Left renal pelvis (tissue), 4 donors: ENCODE data around the gene VAV2. TPM values are rescaled to one million over a fixed set of nuclear protein-coding genes. Genes with fewer than 3 reads are reported as not detected.
"Not testable (repeated sequence)": the region's sequence is repeated elsewhere in the genome, so short reads cannot be mapped to it uniquely, and the experiment has no call there.

ENCODE experiments used
- DNase-seq, 4 donors: peaks; one replicate each; pipeline ENCODE4 v3.0.0-alpha.2; 2013; ENCODE audit warnings: low read depth in 4 of 4, low spot score in 3 of 4
- polyA plus RNA-seq, 4 donors: library from polyadenylated mRNA; unstranded; fragments of 120-200 nt; gene quantifications; one replicate each; pipeline ENCODE4 v1.2.1, GENCODE V29; 2013; ENCODE audit not compliant: insufficient read length in 4 of 4

The VAV2 gene
- polyA plus RNA-seq, 4 donors, result 14.7 to 47.1 (median 34.7) TPM

DNA sequence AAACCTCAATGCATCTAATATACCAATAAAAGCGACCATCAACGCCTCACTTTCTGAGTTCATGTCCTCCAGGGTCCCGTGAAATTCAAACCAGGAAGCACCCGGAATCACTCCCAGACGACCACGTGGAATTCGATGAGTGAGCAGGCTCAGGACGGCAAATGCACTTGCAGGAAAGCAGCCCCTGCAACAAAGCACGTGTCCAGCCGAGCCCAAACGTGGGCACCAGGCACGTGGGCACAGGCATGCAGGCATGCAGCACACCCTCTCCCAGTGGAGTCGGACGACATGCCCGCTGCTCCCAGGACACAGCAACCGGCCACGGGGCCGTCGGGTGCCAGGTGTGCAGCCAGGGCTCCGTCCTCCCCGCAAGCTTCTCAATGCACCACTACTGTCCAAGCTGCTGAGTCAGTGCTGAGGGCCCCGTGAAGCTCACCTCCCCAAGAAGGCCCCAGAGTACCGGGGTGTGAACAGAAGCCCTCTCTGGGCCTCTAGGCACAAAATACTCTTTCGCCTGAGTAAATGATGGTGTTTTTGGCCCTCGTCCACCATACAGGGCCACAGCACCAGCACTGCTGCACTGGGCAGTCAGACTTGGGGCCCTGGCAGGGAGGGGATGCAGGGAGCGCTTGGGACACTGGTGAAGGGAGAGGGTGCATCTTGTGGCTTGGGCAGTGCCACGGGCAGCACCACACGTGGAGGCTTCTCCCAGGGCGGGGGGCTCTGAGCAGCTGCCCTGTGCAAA is 87.6 kb downstream of the VAV2 start:
- DNase-seq, result no peak

DNA sequence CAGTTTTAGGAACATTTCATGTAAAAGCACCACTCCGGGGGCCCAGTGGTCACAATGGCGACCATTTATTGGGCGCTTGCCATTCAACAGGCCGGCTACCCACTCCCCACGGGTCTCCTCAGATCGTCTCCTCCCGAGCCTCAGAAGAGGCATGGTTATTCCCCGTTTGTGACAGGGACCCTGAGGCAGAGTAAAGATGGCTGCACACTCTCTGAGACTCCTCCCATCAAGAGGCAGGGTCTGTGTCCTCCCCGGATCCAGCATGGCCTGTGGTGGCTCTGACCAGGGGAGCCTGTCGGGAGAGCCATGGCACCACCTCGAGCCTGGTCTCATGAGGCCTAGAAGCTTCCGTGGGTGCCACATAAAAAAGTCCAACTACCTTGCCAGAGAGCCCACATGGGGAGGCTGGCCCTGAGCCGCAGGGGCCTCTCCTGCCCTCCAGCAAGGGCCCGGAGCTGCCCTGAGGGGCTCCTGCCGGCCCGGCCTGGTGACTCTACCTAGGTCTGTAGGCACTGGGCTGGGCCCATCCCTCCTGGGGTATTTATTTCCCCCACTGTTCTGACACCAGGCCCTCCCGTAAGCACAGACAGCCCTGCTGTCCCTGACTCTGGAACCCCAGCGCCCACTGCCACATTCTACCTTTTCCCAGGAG is 90.8 kb downstream of the VAV2 start:
- DNase-seq, result no peak

DNA sequence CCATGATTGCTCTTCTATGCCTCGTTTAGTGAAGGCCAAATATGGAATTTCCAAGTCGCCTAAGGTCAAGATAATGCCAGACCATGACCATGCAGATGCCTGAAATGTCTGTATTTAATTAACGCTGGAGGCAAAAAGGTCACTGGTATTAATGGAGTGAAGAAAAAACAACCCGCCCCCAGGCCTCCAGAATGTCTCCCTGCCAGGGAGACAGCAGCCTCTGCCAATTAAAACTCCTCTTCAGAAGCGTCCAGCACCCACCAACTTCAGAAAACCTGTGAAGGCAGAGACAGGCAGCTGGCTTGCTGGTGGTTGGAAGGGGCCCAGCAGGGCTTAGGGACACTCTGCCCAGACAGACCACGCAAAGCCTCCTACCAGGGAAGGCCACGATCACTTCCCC is 94.4 kb downstream of the VAV2 start:
- no peak for DNase-seq

DNA sequence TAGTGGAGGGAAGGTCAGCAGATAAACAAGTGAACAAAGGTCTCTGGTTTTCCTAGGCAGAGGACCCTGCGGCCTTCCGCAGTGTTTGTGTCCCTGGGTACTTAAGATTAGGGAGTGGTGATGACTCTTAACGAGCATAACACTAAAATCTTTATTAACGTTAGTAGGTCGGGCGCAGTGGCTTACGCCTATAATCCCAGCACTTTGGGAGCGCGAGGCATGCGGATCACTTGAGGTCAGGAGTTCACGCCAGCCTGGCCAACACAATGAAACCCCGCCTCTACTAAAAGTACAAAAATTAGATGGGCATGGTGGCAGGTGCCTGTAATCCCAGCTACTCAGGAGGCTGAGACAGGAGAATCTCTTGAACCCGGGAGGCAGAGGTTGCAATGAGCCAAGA is 96.1 kb downstream of the VAV2 start:
- DNase-seq, result not testable (repeated sequence)

DNA sequence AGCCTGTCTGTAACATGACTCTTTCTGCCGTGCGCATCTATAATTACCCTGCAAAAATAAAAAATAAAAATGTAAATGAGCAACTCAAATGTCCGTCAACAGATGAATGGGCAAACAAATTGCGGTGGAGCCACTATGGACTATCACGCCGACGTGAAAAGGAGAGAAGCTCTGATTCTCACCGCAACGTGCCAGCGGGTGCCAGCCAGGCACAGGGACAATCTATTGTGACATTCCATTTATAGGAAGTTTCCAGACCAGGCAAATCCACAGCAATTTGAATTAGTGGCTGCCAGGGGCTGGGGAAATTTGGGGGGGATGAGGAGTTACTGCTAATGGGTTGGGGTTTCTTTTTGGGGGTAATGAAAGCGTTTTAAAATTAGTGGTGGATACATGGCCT is 96.8 kb downstream of the VAV2 start:
- no peak for DNase-seq

DNA sequence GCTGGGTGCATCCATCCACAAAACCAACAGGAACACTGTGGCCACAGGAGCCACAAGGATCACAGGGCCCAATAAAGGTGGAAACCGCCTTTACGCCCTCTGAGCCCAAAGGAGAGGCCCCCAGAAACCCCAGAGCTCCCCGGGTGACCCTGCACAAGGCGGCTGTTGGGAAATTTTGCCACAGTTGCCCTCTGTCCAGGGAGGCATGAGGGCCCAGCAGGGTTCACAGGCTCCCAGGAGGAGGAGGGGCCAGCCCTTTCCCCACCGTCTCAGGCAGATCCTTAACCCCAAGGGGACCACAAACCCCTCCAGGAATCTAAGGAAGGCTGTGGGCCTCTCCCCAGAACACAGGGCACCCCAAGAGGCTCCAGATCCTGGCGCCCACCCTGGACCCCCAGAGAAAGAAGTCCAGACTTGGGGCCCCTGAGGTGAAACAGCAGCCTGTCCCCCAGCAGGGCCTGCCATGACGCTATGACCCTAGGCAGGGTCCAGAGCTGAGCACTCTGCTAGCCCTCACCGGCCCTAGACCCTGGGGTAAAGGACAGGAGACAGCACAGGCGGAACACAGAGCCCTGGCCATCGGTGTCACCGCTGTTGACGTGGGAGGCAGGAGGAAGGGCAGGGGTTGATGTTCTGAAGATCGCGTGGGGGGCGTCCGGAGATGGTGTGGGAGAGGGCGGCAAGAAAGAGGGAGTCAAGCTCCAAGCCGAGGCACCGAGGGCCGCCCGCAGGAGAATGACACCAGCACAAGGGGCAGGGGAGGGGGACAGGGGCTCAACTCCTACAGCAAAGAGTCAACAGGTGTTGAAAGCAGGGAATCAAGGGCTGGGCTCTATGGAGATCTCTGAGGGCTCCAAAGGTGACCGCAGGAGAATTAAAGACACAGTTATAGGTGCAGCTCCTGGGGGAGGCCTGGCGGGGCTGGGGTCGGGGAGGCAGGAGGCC is 97.5 kb downstream of the VAV2 start:
- no peak for DNase-seq

DNA sequence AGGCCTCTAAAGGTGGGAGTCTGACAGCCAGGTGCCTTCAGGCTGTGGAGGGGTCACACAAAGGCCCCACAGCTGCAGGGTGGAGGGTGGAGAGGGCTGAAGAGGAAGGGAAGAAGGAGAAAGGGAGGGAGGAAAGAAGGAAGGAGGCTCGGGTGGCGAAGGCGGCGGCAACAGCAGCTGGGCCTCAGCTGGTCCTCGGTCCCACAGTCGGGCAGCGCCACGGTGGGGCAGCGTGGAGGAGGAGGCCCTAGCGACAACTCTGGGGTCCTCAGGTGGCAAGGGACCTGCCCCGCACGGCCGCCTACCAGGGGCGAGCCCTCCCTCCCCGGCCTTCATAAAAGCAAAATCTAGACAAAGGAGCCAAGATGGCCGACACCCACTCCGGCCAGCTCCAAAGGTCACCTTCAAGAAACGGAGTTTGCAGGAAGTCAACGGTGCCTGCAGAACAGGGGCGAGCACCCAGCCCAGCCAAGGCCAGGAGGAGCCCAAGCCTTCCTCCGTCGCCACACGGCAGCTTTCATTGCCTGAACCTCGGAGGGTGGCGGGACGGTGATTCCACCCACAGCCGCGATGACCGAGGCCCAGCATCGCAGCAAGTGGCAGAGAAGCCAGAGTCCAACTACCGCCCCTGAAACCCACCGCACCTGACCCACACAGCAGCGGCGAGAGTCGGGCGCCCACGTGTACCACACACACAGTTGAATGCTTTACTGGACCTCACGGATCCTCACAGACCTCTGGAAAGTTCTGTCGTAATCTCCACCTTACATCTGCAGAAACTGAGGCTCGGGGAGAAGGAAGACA is 98.7 kb downstream of the VAV2 start:
- no peak for DNase-seq

DNA sequence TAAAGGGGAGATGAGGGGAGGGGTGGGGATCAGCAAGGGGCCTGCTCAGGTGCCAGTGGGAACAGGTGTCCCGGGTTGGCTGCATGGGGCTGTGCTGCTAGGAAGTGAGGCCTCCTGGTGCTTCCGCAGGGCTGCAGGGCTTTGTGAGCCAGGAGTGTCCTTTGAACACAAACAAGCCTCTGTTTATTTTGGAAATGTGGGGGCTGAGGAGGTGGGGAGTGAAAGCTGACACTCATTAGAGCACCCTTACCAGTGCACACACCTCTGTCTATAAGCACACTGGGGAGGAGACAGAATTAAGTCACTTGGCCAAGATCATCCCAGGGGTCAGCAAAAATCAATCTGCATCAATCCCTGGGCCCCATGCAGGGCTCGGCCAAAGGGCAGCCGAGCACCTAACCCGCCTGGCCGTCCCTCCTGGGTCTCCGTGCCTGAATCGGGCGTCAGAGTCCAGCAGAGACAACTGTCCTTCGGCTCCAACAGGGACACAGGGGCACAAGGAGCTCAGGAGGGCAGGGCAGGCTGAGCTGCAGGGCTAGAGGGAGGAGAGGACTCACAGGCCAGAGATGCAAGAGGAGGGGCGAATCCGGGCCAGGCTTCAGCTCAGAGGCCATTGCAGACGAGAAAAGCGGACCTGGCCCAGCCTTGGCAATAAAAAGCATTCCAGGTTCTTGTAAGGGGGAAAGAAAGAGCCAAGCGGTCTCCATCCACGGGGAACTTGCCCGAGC is 99.8 kb downstream of the VAV2 start:
- no peak for DNase-seq

DNA sequence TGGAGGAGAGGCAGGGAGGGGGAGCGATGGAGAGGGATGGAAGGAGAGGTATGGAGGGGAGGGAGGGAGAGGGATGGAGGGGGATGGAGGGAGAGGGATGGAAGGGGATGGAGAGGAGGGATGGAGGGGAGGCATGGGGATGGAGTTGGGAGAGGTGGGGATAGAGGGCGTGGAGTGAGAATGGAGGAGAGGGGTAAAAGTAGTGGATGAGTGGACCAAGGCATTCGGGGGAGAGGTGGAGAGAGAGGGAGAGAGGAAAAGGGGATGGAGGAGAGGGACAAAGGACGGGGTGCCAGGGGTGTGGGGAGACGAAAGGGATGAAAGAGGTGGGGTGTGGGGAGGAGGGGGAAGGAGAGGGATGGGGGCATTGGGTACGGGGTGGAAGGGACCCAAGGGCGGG is 100.4 kb downstream of the VAV2 start:
- DNase-seq, result no peak

DNA sequence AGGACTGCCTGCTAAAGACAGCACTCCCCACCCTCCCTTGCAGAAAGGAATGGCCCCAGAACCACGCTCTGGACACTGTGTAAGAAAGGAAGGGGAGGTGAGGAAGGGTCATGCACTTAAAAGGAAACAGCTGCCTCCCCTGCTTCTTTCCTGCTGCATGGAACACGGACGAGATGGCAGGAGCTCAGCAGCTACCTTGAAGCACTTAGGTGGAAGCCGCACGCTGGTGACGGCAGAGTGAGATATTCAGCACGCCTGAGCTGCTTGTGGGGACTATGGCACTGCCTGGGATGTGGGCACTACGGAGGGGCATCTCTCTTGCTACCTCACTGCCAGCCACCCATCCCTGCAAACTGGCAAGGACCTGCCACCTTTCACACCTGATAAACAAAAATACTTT is 101.5 kb downstream of the VAV2 start:
- DNase-seq, result no peak

DNA sequence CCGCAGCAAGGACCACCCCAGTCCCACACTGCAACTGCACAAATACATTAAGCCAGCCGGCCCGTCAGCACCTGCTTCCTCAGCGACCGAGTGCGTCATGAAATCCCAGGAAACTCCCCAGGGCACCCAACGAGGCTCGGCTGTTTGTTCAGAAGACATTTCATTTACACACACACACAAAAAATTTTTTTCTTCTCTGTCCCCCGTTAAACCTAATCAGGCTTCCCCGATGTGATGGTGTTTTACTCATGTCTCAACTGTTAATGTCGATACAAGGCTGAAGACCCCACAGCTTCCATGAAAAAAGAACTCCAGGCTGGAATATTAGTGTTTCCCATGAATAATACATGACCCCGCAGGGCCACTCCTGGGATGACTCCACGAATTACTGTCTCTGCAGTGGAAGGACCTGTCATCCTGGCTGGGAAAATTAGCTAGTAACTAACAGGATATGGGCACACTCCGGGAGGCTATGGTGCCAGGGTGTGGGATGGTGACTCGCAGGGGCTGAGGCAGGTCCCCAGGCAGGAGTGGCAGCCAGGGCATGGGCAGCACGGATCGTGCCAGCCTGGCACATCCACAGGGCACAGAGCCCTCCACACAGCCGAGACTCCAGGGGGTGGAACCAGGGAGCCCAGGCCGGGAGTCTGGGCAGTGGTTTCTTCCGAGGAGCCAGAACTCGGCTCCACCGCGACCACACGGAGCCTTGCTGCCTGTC is 102.4 kb downstream of the VAV2 start:
- DNase-seq, result no peak

DNA sequence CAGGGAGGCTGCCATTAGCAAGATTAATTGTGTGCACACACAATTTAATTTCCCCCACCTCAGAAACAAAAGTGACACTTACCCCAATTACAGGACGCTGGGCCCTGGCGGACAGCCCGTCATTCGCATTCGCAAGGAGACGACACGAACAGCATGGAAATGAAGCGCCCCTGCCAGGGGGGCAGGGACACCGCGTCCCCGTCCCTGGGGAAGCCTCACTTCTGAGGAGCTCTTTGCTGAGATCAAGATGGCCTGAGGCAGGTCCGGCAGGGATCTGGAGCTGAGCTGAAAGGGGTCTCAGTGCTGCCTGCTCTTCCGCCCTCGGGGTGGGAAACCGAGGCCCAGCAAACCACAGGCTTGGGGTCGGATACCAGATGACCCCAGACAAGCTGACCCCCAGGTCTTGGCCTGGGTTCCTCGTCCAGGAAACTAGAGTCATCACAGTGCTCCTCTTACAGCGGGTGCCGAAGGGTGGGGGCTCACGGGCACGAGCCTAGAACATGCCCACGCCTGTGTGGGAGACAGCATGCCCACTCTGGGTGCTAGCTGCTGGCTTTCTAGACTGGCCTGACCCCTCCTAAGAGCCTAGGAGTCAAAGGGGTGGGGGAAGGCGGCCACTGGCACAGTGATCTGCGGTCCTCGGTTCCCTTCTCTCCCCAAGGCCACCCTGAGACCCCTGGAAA is 103.2 kb downstream of the VAV2 start:
- DNase-seq, result no peak

DNA sequence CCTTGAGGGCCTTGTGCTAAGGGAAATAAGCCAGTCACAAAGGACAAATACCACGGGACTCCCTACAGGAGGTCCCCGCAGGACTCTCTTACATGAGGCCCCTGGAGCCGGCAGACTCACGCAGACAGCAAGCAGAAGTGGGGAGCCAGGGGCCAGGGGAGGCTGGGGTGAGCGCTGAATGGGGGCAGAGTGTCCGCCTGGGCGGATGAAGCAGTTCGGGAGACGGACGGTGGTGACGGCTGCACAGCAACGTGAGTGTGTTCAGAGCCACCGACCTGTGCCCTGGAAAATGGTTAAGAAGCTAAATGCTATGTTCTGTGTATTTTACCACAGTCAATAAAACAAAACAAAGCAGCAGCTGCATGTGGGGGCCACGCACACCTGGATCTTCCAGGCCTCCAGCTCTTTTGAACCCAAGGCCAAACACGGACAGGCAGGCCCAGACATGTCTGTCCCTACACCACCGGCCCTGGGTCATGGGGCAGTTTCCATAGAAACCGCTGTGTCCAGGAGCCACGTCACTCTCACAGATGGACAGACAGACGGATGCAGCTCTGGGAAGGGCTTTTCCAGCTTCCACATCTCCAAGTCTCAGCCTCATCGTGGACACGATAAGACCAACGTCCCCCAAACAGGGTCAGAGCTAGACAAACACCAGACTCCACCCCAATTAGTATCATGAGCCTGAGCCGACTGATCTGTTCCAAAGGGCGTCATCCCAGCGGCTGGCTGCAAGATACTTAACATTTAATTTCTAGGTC is 103.9 kb downstream of the VAV2 start:
- DNase-seq, result no peak

DNA sequence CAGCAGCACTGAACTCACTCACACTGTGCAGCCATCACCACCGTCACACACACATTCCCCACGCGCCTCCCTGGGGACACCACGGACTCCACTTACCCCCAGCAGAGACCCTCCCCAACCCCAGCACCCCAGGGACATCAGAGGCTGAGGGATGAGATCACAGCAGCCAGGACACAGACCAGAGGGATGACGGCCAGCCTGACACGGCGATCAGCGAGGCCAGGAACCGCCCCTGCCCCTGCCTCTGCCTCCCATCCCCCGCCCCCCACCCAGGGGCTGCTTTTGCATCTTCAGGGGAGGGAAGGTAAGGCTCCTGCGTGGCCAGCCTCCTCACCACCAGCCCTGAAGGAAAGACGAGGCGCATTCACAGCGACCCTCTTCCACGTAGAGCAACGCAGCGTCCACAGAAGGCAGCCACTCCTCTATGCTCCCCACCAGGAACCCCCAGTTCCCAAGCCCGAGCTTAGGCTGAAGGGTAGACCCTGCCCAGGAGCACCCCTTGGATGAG is 104.5 kb downstream of the VAV2 start:
- DNase-seq, result no peak

DNA sequence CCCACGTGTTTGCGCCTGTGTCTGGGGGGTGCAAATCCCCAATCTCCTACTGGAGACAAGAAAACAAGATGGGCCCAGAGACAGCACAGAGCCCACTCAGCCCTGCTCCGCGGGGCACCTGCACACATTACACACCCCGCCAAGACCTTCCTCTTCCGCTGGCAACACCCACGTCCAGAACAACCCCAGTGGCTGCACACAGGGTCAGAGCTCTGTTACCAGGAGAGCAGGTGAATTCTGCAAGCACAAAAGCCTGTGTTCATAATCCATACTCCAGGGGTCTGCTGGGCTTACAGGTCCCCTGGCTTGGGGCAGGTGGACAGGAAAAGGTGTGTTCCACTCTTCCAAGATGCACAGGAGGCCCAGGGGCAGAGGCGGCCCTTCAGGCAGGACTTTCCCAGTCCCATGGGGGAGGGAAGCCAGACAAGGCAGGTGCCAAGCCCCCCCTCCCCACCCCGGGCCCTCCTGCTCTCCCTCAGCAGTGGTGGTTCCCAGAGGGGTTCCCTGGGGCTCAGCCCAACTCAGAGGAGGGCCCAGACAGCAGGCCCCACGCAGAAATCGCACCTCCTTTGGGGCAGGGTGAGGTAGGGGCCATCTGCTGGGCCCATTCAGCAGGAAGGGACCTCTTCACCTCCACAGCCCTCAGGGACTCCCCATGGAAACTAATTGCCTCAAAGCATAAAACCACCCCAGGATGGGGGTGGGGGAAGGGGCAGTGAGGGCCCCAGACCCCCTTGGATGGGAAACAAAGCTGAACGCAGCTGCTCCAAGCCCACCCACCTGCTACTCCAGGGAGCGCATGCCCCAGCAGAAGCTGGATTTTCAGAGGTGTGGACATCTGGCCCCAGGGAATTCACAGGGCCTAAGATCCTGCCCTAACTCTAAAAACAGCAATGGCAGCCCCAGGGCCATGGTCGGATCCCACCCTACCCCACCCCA is 105.3 kb downstream of the VAV2 start:
- DNase-seq, result no peak

DNA sequence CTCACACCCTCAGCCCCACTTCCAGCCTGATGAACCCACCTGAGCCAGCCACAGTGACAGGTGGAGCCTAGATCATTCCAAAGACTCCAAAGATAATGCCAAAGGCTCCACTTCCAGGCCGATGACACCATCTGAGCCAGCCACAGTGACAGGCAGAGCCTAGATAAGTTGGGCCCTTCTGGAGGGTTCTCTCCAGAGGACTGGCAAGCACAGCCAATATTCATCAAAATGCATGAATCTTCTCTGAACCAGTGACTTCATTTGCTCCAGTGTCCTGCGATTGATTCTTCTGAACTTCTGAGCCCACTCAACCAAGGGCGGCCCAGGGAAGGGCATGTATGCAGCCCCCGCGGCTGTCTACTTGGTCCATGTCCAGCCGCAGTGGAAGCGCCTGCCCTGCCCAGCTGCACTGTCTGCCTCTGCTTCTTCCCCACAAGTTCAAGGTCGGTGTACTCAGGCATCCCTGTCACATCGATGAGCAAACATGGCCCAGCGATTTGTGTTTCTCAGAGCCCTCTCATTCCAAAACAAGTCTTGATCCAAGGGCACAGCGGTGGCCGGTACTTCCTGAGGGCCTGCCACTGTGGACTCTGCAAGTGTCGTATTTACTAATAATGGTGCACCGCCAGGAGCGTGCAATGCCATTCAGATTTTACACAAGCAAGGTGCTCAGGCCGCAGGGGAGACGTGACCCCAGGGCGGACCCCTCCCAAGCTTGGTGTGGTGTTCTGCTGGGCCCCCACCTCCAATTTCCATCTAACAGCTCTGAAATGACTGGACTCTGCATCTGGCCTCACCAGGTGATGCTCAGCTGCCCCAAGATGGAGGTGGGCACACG is 107.0 kb downstream of the VAV2 start:
- DNase-seq, result no peak
